Measurements from ENCODE around the gene PTPRG. TPM values are rescaled to one million over a fixed set of nuclear protein-coding genes. Genes with fewer than 3 reads are reported as not detected.

The PTPRG gene
- total RNA-seq, 1 experiment from 2014 or later, result 69.3 TPM

GRCh38 chr3:61730577-61731231 lies 169.3 kb downstream of the PTPRG start:
- Histone ChIP-seq H3K23me2 (ENCODE audit: insufficient read length, low read depth, low read length, poor library complexity, severe bottlenecking) (no peaks in the 10 kb centered on the region), H3K27me3 (ENCODE audit: insufficient read depth, low read length) (no peaks in the 10 kb centered on the region), H4K5ac (ENCODE audit: insufficient read length, low read depth, low read length) (no peak overlapping the region), H2BK20ac (ENCODE audit: low read depth, low read length, poor library complexity, severe bottlenecking) (no peak overlapping the region), H2BK15ac (ENCODE audit: low read depth, low read length) (no peak overlapping the region), H3K14ac (ENCODE audit: insufficient read depth, low read length) (no peak overlapping the region), H3K27ac (ENCODE audit: insufficient read length, low read depth, low read length) (no peak overlapping the region), H3K18ac (ENCODE audit: insufficient read length, low read depth, low read length) (no peak overlapping the region), H2BK120ac (ENCODE audit: low read depth, low read length, poor library complexity, severe bottlenecking) (no peak overlapping the region), H3K56ac (ENCODE audit: insufficient read length, low read depth, low read length) (no peak overlapping the region), H3K4me1 (ENCODE audit: insufficient read depth, low read length) (peaks cover 9% of the 10 kb centered on the region; the same call in 1 of the 2 replicates), H3T11ph (ENCODE audit: low read length) (no peak overlapping the region), H4K8ac (replicated peaks; ENCODE audit: insufficient read length, low read depth, low read length) (no peak overlapping the region), H2AFZ (ENCODE audit: low read length) (no peak overlapping the region), H4K20me1 (ENCODE audit: control insufficient read depth, insufficient read depth, insufficient read length) (no peaks in the 10 kb centered on the region), H3K23ac (ENCODE audit: insufficient read length, low read depth, low read length) (no peak overlapping the region), H3K79me1 (ENCODE audit: insufficient read depth, low read depth, low read length, poor library complexity, severe bottlenecking) (peaks cover 3% of the 10 kb centered on the region), H3K9me3 (ENCODE audit: control insufficient read depth, low read depth, low read length) (no peaks in the 10 kb centered on the region), H2BK12ac (ENCODE audit: insufficient read length, low read depth, low read length) (no peak overlapping the region), H4K91ac (ENCODE audit: insufficient read length, low read depth, low read length) (no peak overlapping the region), H2AK5ac (ENCODE audit: insufficient read length, low read length) (no peak overlapping the region), H3K9ac (ENCODE audit: extremely low read depth, insufficient read length, low read length) (no peak overlapping the region), H3K79me2 (ENCODE audit: insufficient read depth, low read length) (peaks cover 29% of the 10 kb centered on the region; the same call in 1 of the 2 replicates), H3K4me2 (ENCODE audit: insufficient read depth, insufficient read length, low read length) (no peak overlapping the region), H3K4ac (ENCODE audit: low read depth, low read length) (no peak overlapping the region), H2BK5ac (ENCODE audit: insufficient read length, low read length) (no peak overlapping the region)
- WGBS (ENCODE audit: extremely low coverage, insufficient read length, low lambda C conversion rate), result no CpG with 5 or more reads among the region's 2 CpGs
- no peak for DNase-seq
- H3K27me3 Mint-ChIP-seq (ENCODE audit: low read depth), result no peaks in the 10 kb centered on the region
- peak overlapping the region in 2 of 3 experiments; percentile 76 to 88; a peak in 5 of 7 replicates for H3K27ac Mint-ChIP-seq
- peaks cover 0 to 3% (median 2%) of the 10 kb centered on the region in 3 experiments; a peak in 2 of 7 replicates for H3K36me3 Mint-ChIP-seq (ENCODE audit: insufficient read depth in 1 of 3, low read depth in 3 of 3)
- peaks cover 48 to 52% of the 10 kb centered on the region in 2 experiments for H3K4me1 Mint-ChIP-seq
- H3K9me3 Mint-ChIP-seq, result no peaks in the 10 kb centered on the region
- no peak for TF ChIP-seq CTCF (conservative IDR thresholded peaks at IDR 0.05)
- H3K4me3 Mint-ChIP-seq, result no peak overlapping the region
